Transverse colon (tissue), 4 donors: Measurements from ENCODE around the gene TTLL7. TPM values are rescaled to one million over a fixed set of nuclear protein-coding genes. Genes with fewer than 3 reads are reported as not detected.

ENCODE experiments used
- DNase-seq: peaks from one replicate; pipeline ENCODE4 v3.0.0-alpha.2; 2019
- H3K27ac ChIP-seq, 4 donors: fragments of 200-600 bp; sonication (generic); 2 replicates each; pipeline ENCODE4 v1.5.1; 2016 to 2018; ENCODE audit warnings: inconsistent platforms in 4 of 4
- H3K27me3 ChIP-seq: fragments of 200-600 bp; sonication (generic); 2 replicates; pipeline ENCODE4 v1.5.1; 2017; ENCODE audit warnings: inconsistent platforms
- H3K36me3 ChIP-seq, 4 donors: fragments of 200-600 bp; sonication (generic); 2 replicates each; pipeline ENCODE4 v1.5.1; 2017 to 2019; ENCODE audit warnings: inconsistent platforms in 4 of 4
- H3K4me1 ChIP-seq, 4 donors: fragments of 200-600 bp; sonication (generic); 2 replicates each; pipeline ENCODE4 v1.5.1; 2017 to 2020; ENCODE audit warnings: inconsistent platforms in 4 of 4
- H3K4me3 ChIP-seq, 4 donors: fragments of 200-600 bp; sonication (generic); 1 replicate in 1 of 4; 2 replicates in 3 of 4; pipeline versions ENCODE4 v1.5.1 to v1.6.1; 2017 to 2019; ENCODE audit warnings: inconsistent platforms in 4 of 4
- H3K9me3 ChIP-seq, 2 donors: fragments of 200-600 bp; sonication (generic); 2 replicates each; pipeline ENCODE4 v1.5.1; 2017 to 2019; ENCODE audit warnings: inconsistent platforms in 2 of 2
- CTCF ChIP-seq, 5 experiments: fragments of 200-600 bp in 3 of 5; fragments of 450-650 bp in 2 of 5; sonication (generic) in 3 of 5; IDR thresholded peaks; 1 replicate in 2 of 5; 2 replicates in 3 of 5; pipeline ENCODE4 v1.5.1; 2016 to 2017; ENCODE audit warnings: antibody characterized with exemption in 5 of 5, inconsistent platforms in 3 of 5, mild to moderate bottlenecking in 2 of 5, moderate library complexity in 1 of 5
- EP300 ChIP-seq: sonication (generic); formaldehyde crosslinking; IDR thresholded peaks from one replicate; pipeline ENCODE4 v1.6.1; 2017; ENCODE audit warnings: antibody characterized with exemption, low read depth
- POLR2A ChIP-seq: fragments of 450-650 bp; IDR thresholded peaks from one replicate; pipeline ENCODE4 v1.6.1; 2016; ENCODE audit warnings: antibody characterized with exemption, mild to moderate bottlenecking, moderate library complexity
- POLR2AphosphoS5 ChIP-seq, 3 donors: sonication (generic); formaldehyde crosslinking; IDR thresholded peaks; one replicate each; pipeline ENCODE4 v1.6.1; 2016; ENCODE audit warnings: antibody characterized with exemption in 3 of 3
- WGBS, 2 donors: methylation state at CpG; one replicate each; pipeline ENCODE4 v1.1.5; 2018; ENCODE audit warnings: low coverage in 1 of 2; 5-methylcytosine and 5-hydroxymethylcytosine counted together
- in situ Hi-C, 4 donors: fragments of 200-750 bp; cut with MboI; loops; one replicate each; pipeline versions ENCODE4 v1.15.0 to v1.15.1; 2017; ENCODE audit warnings: low sequenced_read_pairs in 3 of 4, low pct_ligation_motif_present in 1 of 4, low pct_unique_long_range_greater_than_20kb in 1 of 4
- intact Hi-C: fragments of 100-400 bp; cut with DNase I; formaldehyde crosslinking; loops from one replicate; pipeline ENCODE4 v1.15.1; 2023; ENCODE audit warnings: low total_unique reads
- total RNA-seq, 4 donors: library from RNA; depleted of rRNA; stranded (reverse); fragments of >200 nt; gene quantifications; one replicate each; pipeline ENCODE4 v1.1.0, GENCODE V29; 2016

TTLL7 gene
- total RNA-seq, 4 donors from 2014 or later, result 2.7 to 9.5 (median 4.2) TPM

DNA sequence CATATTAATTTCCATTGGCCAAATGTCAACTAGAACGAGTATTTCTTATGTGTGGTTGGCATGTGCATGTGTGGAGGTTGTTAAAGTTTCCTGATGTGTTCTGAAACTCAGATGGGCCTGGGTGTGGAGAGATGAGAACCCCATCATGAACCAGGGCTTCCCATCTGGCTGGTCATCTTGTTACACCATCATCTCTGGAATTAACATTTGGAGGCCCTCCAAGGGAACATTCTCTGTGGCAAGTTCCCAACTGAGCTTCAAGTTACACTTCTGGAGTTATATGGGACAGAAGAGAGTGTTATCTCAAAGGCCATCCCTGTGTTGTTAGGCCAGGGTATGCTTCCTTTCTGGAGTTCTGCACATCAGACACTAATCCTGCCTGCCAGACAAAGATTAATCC, 183.6 kb downstream of the TTLL7 start:
- no peak overlapping the region for H3K4me3 ChIP-seq
- H3K27me3 ChIP-seq, result no peaks in the 10 kb centered on the region
- WGBS, 2 donors, result 35 to 50% methylated on average over 1 of the region's 1 CpG
- DNase-seq, result no peak
- TF ChIP-seq POLR2AphosphoS5 (IDR thresholded peaks at IDR 0.05) (no peak), POLR2A (no peak), EP300 (no peak), CTCF (IDR thresholded peaks at IDR 0.05) (no peak)
- H3K9me3 ChIP-seq, result no peaks in the 10 kb centered on the region
- intact Hi-C loops, result no loop called here
- H3K36me3 ChIP-seq, result no peaks in the 10 kb centered on the region
- in situ Hi-C loops, result no loop called here
- H3K4me1 ChIP-seq, result no peaks in the 10 kb centered on the region
- no peak overlapping the region for H3K27ac ChIP-seq

Other genes with a start within 250 kb of the TTLL7 start
- gene PRKACB, start 145.1 kb upstream of the TTLL7 start, total RNA-seq, result 100 to 1,000 TPM in 1 of 4 donors, 10 to 100 TPM in 3; 34.6 to 115 (median 79.2) TPM